Neural progenitor cell (in vitro differentiated cells): ENCODE measurements around the gene SLC25A34. TPM values are rescaled to one million over a fixed set of nuclear protein-coding genes. Genes with fewer than 3 reads are reported as not detected.

Source experiments
- DNase-seq: peaks from one replicate; pipeline ENCODE4 v3.0.0-alpha.2; 2016; ENCODE audit warnings: low spot score
- H2AFZ ChIP-seq: fragments of 200-600 bp; sonication (generic); replicated peaks from 2 replicates; pipeline ENCODE4 v1.6.1; 2016; ENCODE audit warnings: antibody characterized with exemption
- H3F3A ChIP-seq: fragments of 200-600 bp; sonication (generic); 2 replicates; pipeline ENCODE4 v1.6.1; 2016; ENCODE audit warnings: antibody characterized with exemption, low read depth
- H3K27ac ChIP-seq: fragments of 200-600 bp; sonication (generic); 2 replicates; pipeline ENCODE4 v1.5.1; 2016; ENCODE audit warnings: mild to moderate bottlenecking
- H3K27me3 ChIP-seq: fragments of 200-600 bp; sonication (generic); 2 replicates; pipeline ENCODE4 v1.6.1; 2016; ENCODE audit warnings: mild to moderate bottlenecking, moderate library complexity
- H3K36me3 ChIP-seq: fragments of 200-600 bp; sonication (generic); 2 replicates; pipeline ENCODE4 v1.5.1; 2016
- H3K4me1 ChIP-seq: fragments of 200-600 bp; sonication (generic); 2 replicates; pipeline ENCODE4 v1.6.1; 2016; ENCODE audit warnings: mixed run types
- H3K4me2 ChIP-seq: fragments of 200-600 bp; sonication (generic); 2 replicates; pipeline ENCODE4 v1.6.1; 2016
- H3K4me3 ChIP-seq: fragments of 200-600 bp; sonication (generic); 2 replicates; pipeline ENCODE4 v1.5.1; 2016
- H3K79me2 ChIP-seq: fragments of 200-600 bp; sonication (generic); 2 replicates; pipeline ENCODE4 v1.6.1; 2016; ENCODE audit warnings: low read depth
- H3K9ac ChIP-seq: fragments of 200-600 bp; sonication (generic); 2 replicates; pipeline ENCODE4 v1.6.1; 2016
- H3K9me3 ChIP-seq: fragments of 200-600 bp; sonication (generic); 2 replicates; pipeline ENCODE4 v1.5.1; 2016; ENCODE audit warnings: low read depth
- H4K20me1 ChIP-seq: fragments of 200-600 bp; sonication (generic); 2 replicates; pipeline ENCODE4 v1.6.1; 2016; ENCODE audit warnings: low read depth
- H3K27ac Mint-ChIP-seq: 3 replicates; pipeline ENCODE4 v1.8.0; 2021; ENCODE audit warnings: mixed read lengths
- H3K27me3 Mint-ChIP-seq: 2 replicates; pipeline ENCODE4 v1.8.0; 2022; ENCODE audit warnings: low read depth, mild to moderate bottlenecking, inconsistent platforms, moderate library complexity, mixed read lengths; ENCODE audit not compliant: insufficient read depth
- H3K36me3 Mint-ChIP-seq: 3 replicates; pipeline ENCODE4 v1.8.0; 2021; ENCODE audit warnings: mixed read lengths
- H3K4me1 Mint-ChIP-seq: 3 replicates; pipeline ENCODE4 v1.8.0; 2021; ENCODE audit warnings: mixed read lengths
- H3K4me3 Mint-ChIP-seq: 3 replicates; pipeline ENCODE4 v1.8.0; 2021; ENCODE audit warnings: mild to moderate bottlenecking, moderate library complexity, mixed read lengths
- H3K9me3 Mint-ChIP-seq: 3 replicates; pipeline ENCODE4 v1.8.0; 2020; ENCODE audit warnings: mixed read lengths
- EZH2 ChIP-seq: fragments of 200-600 bp; sonication (generic); IDR thresholded peaks from 2 replicates; pipeline ENCODE4 v1.6.1; 2017; ENCODE audit warnings: antibody characterized with exemption, mild to moderate bottlenecking, moderate library complexity
- EZH2phosphoT487 ChIP-seq: fragments of 200-600 bp; sonication (generic); IDR thresholded peaks from 2 replicates; pipeline ENCODE4 v1.6.1; 2017; ENCODE audit warnings: antibody characterized with exemption
- total RNA-seq: library from RNA; depleted of rRNA; stranded (reverse); fragments of >200 nt; gene quantifications from 2 replicates; pipeline ENCODE4 v1.2.3, GENCODE V29; 2015; ENCODE audit warnings: low replicate concordance
- TF ChIP-seq, protein P1 (sequence below): fragments of 200-600 bp; sonication (generic); IDR thresholded peaks from 2 replicates; pipeline ENCODE4 v1.5.1; 2017; ENCODE audit warnings: antibody characterized with exemption, mild to moderate bottlenecking

SLC25A34 gene
- total RNA-seq, 1 donor from 2014 or later, result 0.34 TPM

DNA sequence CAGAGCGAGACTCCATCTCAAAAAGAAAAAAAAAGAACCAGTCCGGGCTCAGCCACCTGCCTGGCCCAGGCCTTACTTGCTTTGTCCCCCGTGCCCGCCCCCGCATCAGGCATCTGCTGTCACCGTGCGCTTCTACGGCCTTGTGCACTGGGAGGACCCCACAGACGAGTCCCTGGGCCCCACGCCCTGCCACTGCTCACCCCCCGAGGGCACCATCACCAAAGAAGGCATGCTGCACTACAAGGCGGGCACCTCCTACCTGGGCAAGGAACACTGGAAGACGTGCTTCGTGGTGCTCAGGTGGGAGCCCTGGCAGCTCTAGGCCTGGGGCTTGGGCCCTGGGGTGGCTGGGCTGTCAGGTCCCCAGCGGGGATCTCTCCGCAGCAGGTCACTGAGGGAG lies 5.6 kb upstream of the SLC25A34 start:
- Histone ChIP-seq H3K27me3 (no peaks in the 10 kb centered on the region), H3K79me2 (no peaks in the 10 kb centered on the region), H2AFZ (no peak overlapping the region), H3K9ac (no peak overlapping the region), H3K4me1 (no peaks in the 10 kb centered on the region), H3K27ac (no peak overlapping the region), H3K4me3 (no peak overlapping the region), H3K4me2 (no peak overlapping the region), H3K9me3 (no peaks in the 10 kb centered on the region), H3K36me3 (no peaks in the 10 kb centered on the region), H3F3A (no peaks in the 10 kb centered on the region), H4K20me1 (no peaks in the 10 kb centered on the region)
- TF ChIP-seq, protein P1, sequence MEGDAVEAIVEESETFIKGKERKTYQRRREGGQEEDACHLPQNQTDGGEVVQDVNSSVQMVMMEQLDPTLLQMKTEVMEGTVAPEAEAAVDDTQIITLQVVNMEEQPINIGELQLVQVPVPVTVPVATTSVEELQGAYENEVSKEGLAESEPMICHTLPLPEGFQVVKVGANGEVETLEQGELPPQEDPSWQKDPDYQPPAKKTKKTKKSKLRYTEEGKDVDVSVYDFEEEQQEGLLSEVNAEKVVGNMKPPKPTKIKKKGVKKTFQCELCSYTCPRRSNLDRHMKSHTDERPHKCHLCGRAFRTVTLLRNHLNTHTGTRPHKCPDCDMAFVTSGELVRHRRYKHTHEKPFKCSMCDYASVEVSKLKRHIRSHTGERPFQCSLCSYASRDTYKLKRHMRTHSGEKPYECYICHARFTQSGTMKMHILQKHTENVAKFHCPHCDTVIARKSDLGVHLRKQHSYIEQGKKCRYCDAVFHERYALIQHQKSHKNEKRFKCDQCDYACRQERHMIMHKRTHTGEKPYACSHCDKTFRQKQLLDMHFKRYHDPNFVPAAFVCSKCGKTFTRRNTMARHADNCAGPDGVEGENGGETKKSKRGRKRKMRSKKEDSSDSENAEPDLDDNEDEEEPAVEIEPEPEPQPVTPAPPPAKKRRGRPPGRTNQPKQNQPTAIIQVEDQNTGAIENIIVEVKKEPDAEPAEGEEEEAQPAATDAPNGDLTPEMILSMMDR, result no peak
- TF ChIP-seq EZH2phosphoT487, result no peak
- no peak for TF ChIP-seq EZH2
- no peak overlapping the region for H3K27ac Mint-ChIP-seq
- DNase-seq, result no peak
- H3K9me3 Mint-ChIP-seq, result no peaks in the 10 kb centered on the region
- no peak overlapping the region for H3K4me3 Mint-ChIP-seq
- peaks cover 2% of the 10 kb centered on the region for H3K27me3 Mint-ChIP-seq
- H3K4me1 Mint-ChIP-seq, result no peaks in the 10 kb centered on the region
- peaks cover 16% of the 10 kb centered on the region for H3K36me3 Mint-ChIP-seq

- Mint-ChIP-seq H3K36me3 (peaks cover 14% of the 10 kb centered on the region), H3K9me3 (no peaks in the 10 kb centered on the region), H3K4me3 (no peak overlapping the region), H3K4me1 (no peaks in the 10 kb centered on the region), H3K27ac (no peak overlapping the region), H3K27me3 (peaks cover 2% of the 10 kb centered on the region)
- H3K4me2 ChIP-seq, result no peak overlapping the region
- no peak overlapping the region for H2AFZ ChIP-seq
- no peak overlapping the region for H3K9ac ChIP-seq
- no peak for DNase-seq
- no peaks in the 10 kb centered on the region for H3F3A ChIP-seq
- H3K79me2 ChIP-seq, result no peaks in the 10 kb centered on the region
- H3K27me3 ChIP-seq, result no peaks in the 10 kb centered on the region
- no peak overlapping the region for H3K27ac ChIP-seq
- no peaks in the 10 kb centered on the region for H3K4me1 ChIP-seq
- no peaks in the 10 kb centered on the region for H3K36me3 ChIP-seq
- no peaks in the 10 kb centered on the region for H3K9me3 ChIP-seq
- TF ChIP-seq, protein P1, result no peak
- TF ChIP-seq EZH2, result no peak
- no peak for TF ChIP-seq EZH2phosphoT487
- no peak overlapping the region for H3K4me3 ChIP-seq
- no peaks in the 10 kb centered on the region for H4K20me1 ChIP-seq
These were observed 5.1 kb upstream of the SLC25A34 start for GRCh38 chr1:15730936-15731335.

- Histone ChIP-seq H3K4me2 (no peak overlapping the region), H3K4me1 (no peaks in the 10 kb centered on the region), H3F3A (no peaks in the 10 kb centered on the region), H3K27ac (no peak overlapping the region), H3K9me3 (no peaks in the 10 kb centered on the region), H3K79me2 (no peaks in the 10 kb centered on the region), H3K4me3 (no peak overlapping the region), H3K27me3 (no peaks in the 10 kb centered on the region), H3K9ac (no peak overlapping the region), H2AFZ (no peak overlapping the region), H4K20me1 (no peaks in the 10 kb centered on the region), H3K36me3 (no peaks in the 10 kb centered on the region)
- no peak overlapping the region for H3K4me3 Mint-ChIP-seq
- no peak for DNase-seq
- peaks cover 2% of the 10 kb centered on the region for H3K27me3 Mint-ChIP-seq
- H3K4me1 Mint-ChIP-seq, result no peaks in the 10 kb centered on the region
- H3K9me3 Mint-ChIP-seq, result no peaks in the 10 kb centered on the region
- peaks cover 10% of the 10 kb centered on the region for H3K36me3 Mint-ChIP-seq
- no peak overlapping the region for H3K27ac Mint-ChIP-seq
- no peak for TF ChIP-seq EZH2phosphoT487
- TF ChIP-seq, protein P1, result no peak
- no peak for TF ChIP-seq EZH2
These were observed 4.0 kb upstream of the SLC25A34 start for GRCh38 chr1:15731735-15732685.
